Breast epithelium (tissue), 4 donors: Measurements from ENCODE around the gene DTNB. TPM values are rescaled to one million over a fixed set of nuclear protein-coding genes. Genes with fewer than 3 reads are reported as not detected.

ENCODE experiments used
- DNase-seq, 2 donors: peaks; one replicate each; pipeline ENCODE4 v3.0.0-alpha.2; 2019; ENCODE audit warnings: low spot score in 2 of 2
- H3K27ac ChIP-seq, 2 donors: fragments of 200-600 bp; sonication (generic) in 1 of 2; one replicate each; pipeline ENCODE4 v1.5.1; 2016 to 2019; ENCODE audit warnings: mild to moderate bottlenecking in 1 of 2
- H3K27me3 ChIP-seq, 2 donors: fragments of 200-600 bp; sonication (generic) in 1 of 2; one replicate each; pipeline versions ENCODE4 v1.5.1 to v1.6.0; 2017 to 2019; ENCODE audit warnings: control low read depth in 1 of 2, mild to moderate bottlenecking in 1 of 2
- H3K36me3 ChIP-seq: fragments of 200-600 bp; one replicate; pipeline ENCODE4 v1.5.1; 2019
- H3K4me1 ChIP-seq, 2 donors: fragments of 200-600 bp; sonication (generic); one replicate each; pipeline ENCODE4 v1.5.1; 2016 to 2019; ENCODE audit warnings: control low read depth in 1 of 2
- H3K4me3 ChIP-seq, 3 donors: fragments of 200-600 bp; sonication (generic); 1 replicate in 2 of 3; 2 replicates in 1 of 3; pipeline ENCODE4 v1.5.1; 2016 to 2019; ENCODE audit warnings: mild to moderate bottlenecking in 3 of 3, moderate library complexity in 2 of 3
- H3K9me3 ChIP-seq, 2 donors: fragments of 200-600 bp; sonication (generic) in 1 of 2; one replicate each; pipeline ENCODE4 v1.5.1; 2016 to 2019; ENCODE audit warnings: control low read depth in 1 of 2
- POLR2A ChIP-seq: fragments of 450-650 bp; IDR thresholded peaks from one replicate; pipeline ENCODE4 v1.6.1; 2016; ENCODE audit warnings: antibody characterized with exemption, mild to moderate bottlenecking, moderate library complexity
- POLR2AphosphoS5 ChIP-seq, 3 donors: sonication (generic); formaldehyde crosslinking; IDR thresholded peaks; one replicate each; pipeline ENCODE4 v1.6.1; 2017; ENCODE audit warnings: antibody characterized with exemption in 3 of 3
- intact Hi-C: fragments of 100-400 bp; cut with DNase I; formaldehyde crosslinking; loops from one replicate; pipeline ENCODE4 v1.15.1; 2023; ENCODE audit warnings: low total_unique reads
- total RNA-seq, 3 donors: library from RNA; depleted of rRNA; stranded (reverse); fragments of >200 nt; gene quantifications; one replicate each; pipeline ENCODE4 v1.1.0, GENCODE V29; 2016
- TF ChIP-seq, protein P1 (sequence below), 3 donors: fragments of 450-650 bp; IDR thresholded peaks; one replicate each; pipeline ENCODE4 v1.5.1; 2016 to 2017; ENCODE audit warnings: antibody characterized with exemption in 3 of 3, mild to moderate bottlenecking in 3 of 3, moderate library complexity in 3 of 3

The DTNB gene
- total RNA-seq, 3 donors from 2014 or later = 7.8 to 63.4 (median 44.9) TPM

DNA sequence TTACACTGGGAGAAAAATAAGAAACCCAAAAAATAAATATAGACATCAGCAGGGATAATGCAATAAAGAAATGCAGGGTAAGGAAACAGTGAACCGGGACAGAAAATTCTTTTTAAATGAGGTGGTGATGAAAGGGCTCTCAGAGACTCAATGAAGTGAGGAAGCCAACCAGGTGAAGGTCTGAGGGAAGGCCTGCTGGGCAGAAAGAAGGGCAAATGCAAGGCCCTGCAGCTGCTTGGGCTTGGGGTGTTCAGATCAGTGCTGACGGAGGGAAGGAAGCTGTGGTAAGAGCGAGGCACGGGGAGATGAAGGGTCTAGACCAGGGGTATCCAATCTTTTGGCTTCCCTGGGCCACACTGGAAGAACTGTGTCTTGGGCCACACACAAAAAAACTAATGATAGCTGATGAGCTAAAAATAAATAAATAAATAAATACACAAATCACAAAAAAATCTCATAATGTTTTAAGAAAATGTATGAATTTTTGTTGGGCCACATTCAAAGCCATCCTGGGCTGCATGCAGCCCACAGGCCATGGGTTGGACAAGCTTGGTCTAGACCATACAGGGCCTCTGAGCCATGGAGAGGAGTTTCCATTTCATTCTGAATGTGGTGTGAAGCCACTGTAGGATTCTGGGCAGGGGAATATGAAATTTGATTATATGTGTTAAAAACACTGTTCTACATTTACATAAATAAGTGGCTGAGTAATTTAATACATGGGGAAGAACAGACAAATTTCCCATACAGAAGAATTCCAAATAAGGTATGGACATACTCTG lies 235.3 kb downstream of the DTNB start:
- no peaks in the 10 kb centered on the region for H3K9me3 ChIP-seq
- peaks cover 4% of the 10 kb centered on the region for H3K36me3 ChIP-seq
- no peaks in the 10 kb centered on the region for H3K4me1 ChIP-seq
- intact Hi-C loops = no loop called here
- H3K27ac ChIP-seq = no peak overlapping the region
- TF ChIP-seq, protein P1, sequence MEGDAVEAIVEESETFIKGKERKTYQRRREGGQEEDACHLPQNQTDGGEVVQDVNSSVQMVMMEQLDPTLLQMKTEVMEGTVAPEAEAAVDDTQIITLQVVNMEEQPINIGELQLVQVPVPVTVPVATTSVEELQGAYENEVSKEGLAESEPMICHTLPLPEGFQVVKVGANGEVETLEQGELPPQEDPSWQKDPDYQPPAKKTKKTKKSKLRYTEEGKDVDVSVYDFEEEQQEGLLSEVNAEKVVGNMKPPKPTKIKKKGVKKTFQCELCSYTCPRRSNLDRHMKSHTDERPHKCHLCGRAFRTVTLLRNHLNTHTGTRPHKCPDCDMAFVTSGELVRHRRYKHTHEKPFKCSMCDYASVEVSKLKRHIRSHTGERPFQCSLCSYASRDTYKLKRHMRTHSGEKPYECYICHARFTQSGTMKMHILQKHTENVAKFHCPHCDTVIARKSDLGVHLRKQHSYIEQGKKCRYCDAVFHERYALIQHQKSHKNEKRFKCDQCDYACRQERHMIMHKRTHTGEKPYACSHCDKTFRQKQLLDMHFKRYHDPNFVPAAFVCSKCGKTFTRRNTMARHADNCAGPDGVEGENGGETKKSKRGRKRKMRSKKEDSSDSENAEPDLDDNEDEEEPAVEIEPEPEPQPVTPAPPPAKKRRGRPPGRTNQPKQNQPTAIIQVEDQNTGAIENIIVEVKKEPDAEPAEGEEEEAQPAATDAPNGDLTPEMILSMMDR (IDR thresholded peaks at IDR 0.05) = no peak
- TF ChIP-seq POLR2AphosphoS5 (IDR thresholded peaks at IDR 0.05) (no peak), POLR2A (no peak)
- DNase-seq = no peak
- H3K27me3 ChIP-seq = no peaks in the 10 kb centered on the region
- H3K4me3 ChIP-seq = no peak overlapping the region

DNA sequence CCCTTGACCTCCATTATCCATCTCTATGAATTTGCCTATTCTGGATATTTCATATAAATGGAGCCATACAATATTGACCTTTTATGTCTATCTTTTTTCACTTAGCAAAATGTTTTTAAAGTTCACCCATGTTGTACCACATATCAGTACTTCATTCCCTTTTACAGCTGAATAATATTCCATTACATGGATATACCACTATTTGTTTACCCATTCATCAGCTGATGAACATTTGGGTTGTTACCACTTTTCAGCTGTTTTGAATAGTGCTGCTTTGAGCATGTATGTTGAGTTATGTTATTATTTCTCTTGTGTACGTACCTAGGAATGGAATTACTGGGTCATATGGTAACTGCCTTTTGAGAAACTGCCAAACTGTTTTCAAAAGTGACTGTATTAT lies 238.0 kb downstream of the DTNB start:
- intact Hi-C loops = no loop called here
- Histone ChIP-seq H3K4me1 (no peaks in the 10 kb centered on the region), H3K4me3 (no peak overlapping the region), H3K9me3 (no peaks in the 10 kb centered on the region), H3K36me3 (peaks cover 4% of the 10 kb centered on the region), H3K27ac (no peak overlapping the region), H3K27me3 (no peaks in the 10 kb centered on the region)
- TF ChIP-seq POLR2AphosphoS5 (IDR thresholded peaks at IDR 0.05) = no peak
- TF ChIP-seq, protein P1 (IDR thresholded peaks at IDR 0.05) = no peak
- TF ChIP-seq POLR2A = no peak
- no peak for DNase-seq

DNA sequence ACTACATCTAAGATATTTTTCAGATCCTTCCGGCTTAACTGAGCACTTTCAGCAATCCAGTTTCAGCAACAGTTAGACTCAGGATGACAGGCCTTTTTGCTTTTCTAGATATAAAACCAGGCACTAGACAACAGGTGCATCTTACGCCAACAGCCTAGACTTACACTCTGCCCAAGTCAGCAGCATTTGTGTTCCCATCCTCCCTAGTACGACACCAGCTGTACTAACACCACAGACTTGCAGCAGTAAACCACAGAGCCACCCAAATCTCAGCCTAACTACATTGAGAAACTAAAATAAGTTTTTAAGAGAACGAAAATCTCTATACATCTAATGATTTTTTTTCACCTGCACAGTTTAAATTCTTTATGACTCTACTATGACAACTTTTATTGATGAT lies 241.8 kb downstream of the DTNB start:
- intact Hi-C loops = no loop called here
- Histone ChIP-seq H3K27me3 (no peaks in the 10 kb centered on the region), H3K36me3 (peaks cover 4% of the 10 kb centered on the region), H3K9me3 (no peaks in the 10 kb centered on the region), H3K4me3 (no peak overlapping the region), H3K4me1 (no peaks in the 10 kb centered on the region), H3K27ac (no peak overlapping the region)
- DNase-seq = no peak
- TF ChIP-seq POLR2A = no peak
- no peak for TF ChIP-seq POLR2AphosphoS5 (IDR thresholded peaks at IDR 0.05)
- TF ChIP-seq, protein P1 (IDR thresholded peaks at IDR 0.05) = no peak

DNA sequence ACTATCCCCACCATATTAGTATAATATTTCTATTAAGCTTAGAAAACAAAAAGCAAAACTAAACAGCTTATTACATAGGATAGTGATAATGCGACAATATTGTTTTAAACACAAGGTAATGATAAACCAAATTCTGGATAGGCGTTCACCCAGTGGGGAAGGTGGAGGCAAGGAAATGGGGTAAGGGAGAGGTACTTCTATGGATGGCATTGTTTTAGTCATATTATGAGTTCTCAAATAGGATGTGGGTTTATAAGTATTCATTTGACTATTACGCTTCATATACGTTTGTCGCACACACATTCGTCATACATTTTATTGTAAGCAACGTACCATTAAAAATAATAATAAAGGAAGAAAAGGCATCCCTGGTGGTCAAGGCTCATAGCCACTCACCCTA lies 242.8 kb downstream of the DTNB start:
- Histone ChIP-seq H3K27me3 (no peaks in the 10 kb centered on the region), H3K9me3 (no peaks in the 10 kb centered on the region), H3K4me3 (no peak overlapping the region), H3K4me1 (no peaks in the 10 kb centered on the region), H3K27ac (no peak overlapping the region), H3K36me3 (peaks cover under 1% of the 10 kb centered on the region)
- no peak for TF ChIP-seq POLR2AphosphoS5 (IDR thresholded peaks at IDR 0.05)
- TF ChIP-seq, protein P1 (IDR thresholded peaks at IDR 0.05) = no peak
- TF ChIP-seq POLR2A = no peak
- intact Hi-C loops = no loop called here
- DNase-seq = no peak

DNA sequence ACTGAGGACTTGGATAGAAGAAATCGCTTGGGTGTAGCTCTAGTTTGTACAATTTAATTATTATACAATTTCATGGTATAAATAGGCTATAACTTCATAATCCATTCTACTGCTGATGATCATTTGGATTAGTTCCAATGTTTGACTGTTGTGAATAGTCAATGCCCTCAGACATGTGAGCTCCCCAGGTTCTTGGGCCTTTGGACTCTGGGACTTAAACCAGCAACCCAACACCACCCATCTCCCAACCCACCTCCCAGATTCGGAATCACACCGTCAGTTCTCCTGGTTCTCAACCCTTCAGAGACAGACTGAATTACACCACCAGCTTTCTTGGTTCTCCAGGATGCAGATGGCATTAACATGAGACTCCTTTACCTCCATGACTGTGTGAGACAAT lies 247.1 kb downstream of the DTNB start:
- no peak overlapping the region for H3K27ac ChIP-seq
- no peaks in the 10 kb centered on the region for H3K27me3 ChIP-seq
- TF ChIP-seq, protein P1 (IDR thresholded peaks at IDR 0.05) = no peak
- no peak for TF ChIP-seq POLR2AphosphoS5 (IDR thresholded peaks at IDR 0.05)
- no peak for TF ChIP-seq POLR2A
- intact Hi-C loops = no loop called here
- H3K4me3 ChIP-seq = no peak overlapping the region
- H3K9me3 ChIP-seq = no peaks in the 10 kb centered on the region
- H3K36me3 ChIP-seq = no peaks in the 10 kb centered on the region
- no peaks in the 10 kb centered on the region for H3K4me1 ChIP-seq
- DNase-seq = no peak
